IMR-90 (cell line): Measurements from ENCODE around the gene ADCY2. TPM values are rescaled to one million over a fixed set of nuclear protein-coding genes. Genes with fewer than 3 reads are reported as not detected.

Source experiments
- ATAC-seq: fragments of 200-7000 bp; cut with Tn5 transposase; 2 replicates; pipeline ENCODE4 v1.9.1; 2020; ENCODE audit warnings: low read depth, mild to moderate bottlenecking, moderate library complexity
- BruUV-seq: library from RNA; stranded (reverse); fragments of 400-500 nt; replicated peaks from 2 replicates; lab custom pipeline; 2021; lab: Mats Ljungman, UMichigan
- CTCF ChIA-PET: fragments of 300-600 bp; formaldehyde crosslinking; extraction: SDS; loops from one replicate; lab custom pipeline; 2021; ENCODE audit warnings: antibody characterized with exemption; lab: Yijun Ruan, JAX
- POLR2A ChIA-PET: fragments of 300-600 bp; sonication (Branson Sonifier 250); formaldehyde crosslinking; loops from one replicate; lab custom pipeline; 2022; ENCODE audit warnings: antibody characterized with exemption; ENCODE audit not compliant: unreplicated experiment; lab: Charles Lee
- DNase-seq: peaks from one replicate; pipeline ENCODE4 v3.0.0; 2013
- H2AFZ ChIP-seq: replicated peaks from 2 replicates; pipeline ENCODE3; 2013; ENCODE audit warnings: low read length, mild to moderate bottlenecking; ENCODE audit not compliant: poor library complexity
- H2AK5ac ChIP-seq: 2 replicates; pipeline ENCODE4 v1.6.1; 2013; ENCODE audit warnings: low read depth, low read length, inconsistent platforms
- H2AK9ac ChIP-seq: replicated peaks from 2 replicates; pipeline ENCODE3; 2013; ENCODE audit warnings: mild to moderate bottlenecking, low read depth, low read length, moderate library complexity; ENCODE audit not compliant: poor library complexity
- H2BK120ac ChIP-seq: 2 replicates; pipeline ENCODE4 v1.6.1; 2013; ENCODE audit warnings: low read depth, low read length, inconsistent platforms
- H2BK15ac ChIP-seq: 3 replicates; pipeline ENCODE4 v1.6.1; 2013; ENCODE audit warnings: low read depth, low read length, inconsistent platforms
- H2BK20ac ChIP-seq: 2 replicates; pipeline ENCODE4 v1.6.1; 2013; ENCODE audit warnings: low read depth, mild to moderate bottlenecking, inconsistent platforms, low read length, moderate library complexity
- H2BK5ac ChIP-seq: 2 replicates; pipeline ENCODE4 v1.6.1; 2013; ENCODE audit warnings: mild to moderate bottlenecking, low read depth, low read length, inconsistent platforms; ENCODE audit not compliant: poor library complexity, severe bottlenecking
- H3K14ac ChIP-seq: replicated peaks from 2 replicates; pipeline ENCODE4 v1.6.1; 2013; ENCODE audit warnings: low read depth, low read length, inconsistent platforms
- H3K18ac ChIP-seq: 2 replicates; pipeline ENCODE4 v1.6.1; 2013; ENCODE audit warnings: low read depth, low read length, control low read depth
- H3K23ac ChIP-seq: 2 replicates; pipeline ENCODE4 v1.6.1; 2013; ENCODE audit warnings: low read depth, low read length, inconsistent platforms
- H3K27ac ChIP-seq: 2 replicates; pipeline ENCODE4 v1.5.1; 2013; ENCODE audit warnings: mild to moderate bottlenecking, control low read depth, low read length; ENCODE audit not compliant: insufficient read depth
- H3K27me3 ChIP-seq: 2 replicates; pipeline ENCODE4 v1.6.1; 2013; ENCODE audit warnings: low read length; ENCODE audit not compliant: control insufficient read depth, insufficient read depth
- H3K36me3 ChIP-seq: 2 replicates; pipeline ENCODE4 v1.6.1; 2013; ENCODE audit warnings: low read length, mixed read lengths; ENCODE audit not compliant: control insufficient read depth, insufficient read depth
- H3K4ac ChIP-seq: 2 replicates; pipeline ENCODE4 v1.6.1; 2013; ENCODE audit warnings: low read depth, low read length, inconsistent platforms
- H3K4me1 ChIP-seq: 2 replicates; pipeline ENCODE4 v1.6.1; 2013; ENCODE audit warnings: low read length, mixed read lengths; ENCODE audit not compliant: control insufficient read depth, insufficient read depth
- H3K4me2 ChIP-seq: 2 replicates; pipeline ENCODE4 v1.6.1; 2013; ENCODE audit warnings: low read depth, mild to moderate bottlenecking, control low read depth, low read length, moderate library complexity
- H3K4me3 ChIP-seq: 2 replicates; pipeline ENCODE4 v1.5.1; 2013; ENCODE audit warnings: low read depth, mild to moderate bottlenecking, control low read depth, low read length, moderate library complexity; ENCODE audit not compliant: insufficient read depth
- H3K56ac ChIP-seq: 2 replicates; pipeline ENCODE4 v1.6.1; 2013; ENCODE audit warnings: low read length, inconsistent platforms; ENCODE audit not compliant: insufficient read depth; ENCODE audit errors: extremely low read depth
- H3K79me1 ChIP-seq, 2 experiments: 2 replicates each; pipeline ENCODE4 v1.6.1; 2013; ENCODE audit warnings: low read length in 2 of 2, inconsistent platforms in 1 of 2, low read depth in 1 of 2
- H3K9ac ChIP-seq: 2 replicates; pipeline ENCODE4 v1.6.1; 2013; ENCODE audit warnings: low read depth, low read length, control low read depth
- H3K9me1 ChIP-seq: 2 replicates; pipeline ENCODE4 v1.6.1; 2013; ENCODE audit warnings: low read length, inconsistent platforms; ENCODE audit not compliant: insufficient read depth
- H3K9me3 ChIP-seq: 2 replicates; pipeline ENCODE4 v1.6.1; 2013; ENCODE audit warnings: low read length; ENCODE audit not compliant: control insufficient read depth, insufficient read depth
- H4K20me1 ChIP-seq: 2 replicates; pipeline ENCODE4 v1.6.1; 2013; ENCODE audit warnings: low read length, inconsistent platforms; ENCODE audit not compliant: insufficient read depth
- H4K5ac ChIP-seq: 2 replicates; pipeline ENCODE4 v1.6.1; 2013; ENCODE audit warnings: mild to moderate bottlenecking, low read depth, low read length, control low read depth
- H4K8ac ChIP-seq, 2 experiments: 2 replicates each; pipeline ENCODE4 v1.6.1; 2013; ENCODE audit warnings: low read depth in 2 of 2, low read length in 2 of 2, control low read depth in 1 of 2, inconsistent platforms in 1 of 2
- H4K91ac ChIP-seq: 2 replicates; pipeline ENCODE4 v1.6.1; 2013; ENCODE audit warnings: low read depth, low read length, inconsistent platforms; ENCODE audit not compliant: insufficient read depth
- BHLHE40 ChIP-seq: fragments of 150-350 bp; IDR thresholded peaks from 2 replicates; pipeline ENCODE4 v1.6.1; 2016; ENCODE audit warnings: mild to moderate bottlenecking, low read depth, low read length
- CEBPB ChIP-seq: IDR thresholded peaks from 2 replicates; pipeline ENCODE4 v1.6.1; 2012; ENCODE audit warnings: low read depth, low read length, improper control_type of control experiment
- CHD1 ChIP-seq: IDR thresholded peaks from 2 replicates; pipeline ENCODE4 v1.6.1; 2012; ENCODE audit warnings: low read depth, low read length, improper control_type of control experiment
- FOS ChIP-seq: fragments of 150-350 bp; IDR thresholded peaks from 2 replicates; pipeline ENCODE4 v1.6.1; 2016; ENCODE audit warnings: low read depth, low read length
- MAFK ChIP-seq: IDR thresholded peaks from 2 replicates; pipeline ENCODE4 v1.6.1; 2012; ENCODE audit warnings: low read depth, low read length, improper control_type of control experiment
- MAZ ChIP-seq: IDR thresholded peaks from 2 replicates; pipeline ENCODE4 v1.6.1; 2012; ENCODE audit warnings: low read depth, mild to moderate bottlenecking, low read length, improper control_type of control experiment, moderate library complexity, borderline replicate concordance
- MXI1 ChIP-seq: IDR thresholded peaks from 2 replicates; pipeline ENCODE4 v1.6.1; 2012; ENCODE audit warnings: low read depth, mild to moderate bottlenecking, low read length, moderate library complexity, borderline replicate concordance
- NFE2L2 ChIP-seq: fragments of 150-350 bp; IDR thresholded peaks from 2 replicates; pipeline ENCODE4 v1.6.1; 2016; ENCODE audit warnings: low read depth, mild to moderate bottlenecking, low read length
- POLR2A ChIP-seq: IDR thresholded peaks from 2 replicates; pipeline ENCODE4 v1.6.1; 2012; ENCODE audit warnings: mild to moderate bottlenecking, low read depth, low read length
- RAD21 ChIP-seq: IDR thresholded peaks from 2 replicates; pipeline ENCODE4 v1.6.1; 2012; ENCODE audit warnings: low read length, improper control_type of control experiment
- RCOR1 ChIP-seq: IDR thresholded peaks from 2 replicates; pipeline ENCODE4 v1.6.1; 2012; ENCODE audit warnings: mild to moderate bottlenecking, low read length, improper control_type of control experiment; ENCODE audit not compliant: insufficient replicate concordance
- RFX5 ChIP-seq: IDR thresholded peaks from 2 replicates; pipeline ENCODE4 v1.8.0; 2012; ENCODE audit warnings: low read depth, mild to moderate bottlenecking, low read length, moderate library complexity
- SMC3 ChIP-seq: fragments of 150-350 bp; IDR thresholded peaks from 2 replicates; pipeline ENCODE4 v1.6.1; 2016; ENCODE audit warnings: low read depth, mild to moderate bottlenecking, antibody characterized with exemption, low read length, moderate library complexity
- WGBS, 2 experiments: methylation state at CpG; one replicate each; pipeline versions ENCODE4 v1.1.5 to v1.1.7; 2013; ENCODE audit warnings: missing lambda C conversion rate in 2 of 2; ENCODE audit not compliant: insufficient read length in 1 of 2; ENCODE audit errors: extremely low coverage in 2 of 2; 5-methylcytosine and 5-hydroxymethylcytosine counted together
- dilution Hi-C: fragments of 300-500 bp; cut with HindIII; formaldehyde crosslinking; loops from one replicate; pipeline ENCODE4 v1.14.3; 2018; ENCODE audit warnings: low sequenced_read_pairs; ENCODE audit not compliant: unreplicated experiment
- in situ Hi-C: fragments of 300-500 bp; cut with MboI; formaldehyde crosslinking; loops from 3 replicates; pipeline ENCODE4 v1.14.3; 2019; ENCODE audit warnings: low sequenced_read_pairs, inconsistent platforms, mixed read lengths
- intact Hi-C: fragments of 100-400 bp; cut with micrococcal nuclease; formaldehyde crosslinking; loops from 2 replicates; pipeline ENCODE4 v1.10.0; 2022
- polyA plus RNA-seq, 3 experiments: library from polyadenylated mRNA; depleted of rRNA; stranded (reverse); fragments of >200 nt; gene quantifications; 2 replicates each; pipeline ENCODE4 v1.2.3, GENCODE V29; 2012; ENCODE audit warnings: low replicate concordance in 1 of 3
- total RNA-seq: library from RNA; depleted of rRNA; stranded (reverse); fragments of >200 nt; gene quantifications from 2 replicates; pipeline ENCODE4 v1.2.3, GENCODE V29; 2012
- TF ChIP-seq, protein P1 (sequence below): conservative IDR thresholded peaks from 2 replicates; pipeline ENCODE4 v1.5.1; 2012; ENCODE audit warnings: mild to moderate bottlenecking, low read depth, low read length, improper control_type of control experiment
- TF ChIP-seq, protein P2 (sequence below): fragments of 150-350 bp; IDR thresholded peaks from 2 replicates; pipeline ENCODE4 v1.6.1; 2016; ENCODE audit warnings: low read depth, mild to moderate bottlenecking, low read length, moderate library complexity, borderline replicate concordance
- TF ChIP-seq, protein P3 (sequence below): fragments of 150-350 bp; IDR thresholded peaks from 2 replicates; pipeline ENCODE4 v1.6.1; 2017; ENCODE audit warnings: mild to moderate bottlenecking, antibody characterized with exemption, low read length, low read depth

ADCY2 gene
- total and polyA plus RNA-seq, 2 of the 4 experiments (the other 2 are of a cell fraction), result not detected

DNA sequence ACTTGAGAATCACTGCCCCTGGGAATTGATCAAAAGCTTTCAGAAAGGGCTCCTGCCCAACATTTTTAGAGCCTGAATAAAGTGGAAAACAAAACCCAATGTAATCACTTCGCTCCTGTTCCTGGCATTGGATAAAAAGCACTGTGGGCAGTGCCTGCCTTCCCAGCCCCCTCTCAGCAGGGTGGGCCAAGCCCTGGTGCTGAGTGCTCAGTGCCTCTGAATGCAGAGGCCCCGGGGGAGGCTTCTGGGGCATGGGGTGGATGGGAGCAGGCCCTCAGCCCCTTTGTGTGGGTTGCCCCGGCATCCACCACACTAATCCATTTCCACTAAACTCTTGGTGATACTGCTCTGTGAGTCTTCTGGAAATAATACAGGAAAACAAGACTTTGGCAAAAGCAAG is 399.4 kb downstream of the ADCY2 start:
- Histone ChIP-seq H2BK15ac (no peak overlapping the region), H4K20me1 (no peaks in the 10 kb centered on the region), H3K27ac (no peak overlapping the region), H2AK9ac (no peak overlapping the region), H4K91ac (no peak overlapping the region), H3K4ac (no peak overlapping the region), H3K4me1 (no peaks in the 10 kb centered on the region), H3K23ac (no peak overlapping the region), H2BK5ac (no peak overlapping the region), H2BK120ac (no peak overlapping the region), H2BK20ac (no peak overlapping the region), H3K9me3 (no peaks in the 10 kb centered on the region), H4K8ac (no peak overlapping the region), H3K14ac (no peak overlapping the region), H3K56ac (no peak overlapping the region), H4K5ac (no peak overlapping the region), H3K9ac (no peak overlapping the region), H2AK5ac (no peak overlapping the region), H3K4me2 (no peak overlapping the region), H3K18ac (no peak overlapping the region), H3K36me3 (no peaks in the 10 kb centered on the region), H3K9me1 (no peaks in the 10 kb centered on the region), H3K79me1 (no peaks in the 10 kb centered on the region), H3K4me3 (no peak overlapping the region), H2AFZ (no peak overlapping the region), H3K27me3 (no peaks in the 10 kb centered on the region)
- BruUV-seq, result no TSS peak
- ChIA-PET CTCF (no interaction called here), POLR2A (no interaction called here)
- in situ Hi-C loops (no loop called here), intact Hi-C loops (no loop called here), dilution Hi-C loops (no loop called here)
- DNase-seq (no peak), ATAC-seq (no peak)
- no peak for TF ChIP-seq SMC3
- TF ChIP-seq MAZ, result no peak
- no peak for TF ChIP-seq CEBPB
- TF ChIP-seq CHD1, result no peak
- TF ChIP-seq, protein P1, sequence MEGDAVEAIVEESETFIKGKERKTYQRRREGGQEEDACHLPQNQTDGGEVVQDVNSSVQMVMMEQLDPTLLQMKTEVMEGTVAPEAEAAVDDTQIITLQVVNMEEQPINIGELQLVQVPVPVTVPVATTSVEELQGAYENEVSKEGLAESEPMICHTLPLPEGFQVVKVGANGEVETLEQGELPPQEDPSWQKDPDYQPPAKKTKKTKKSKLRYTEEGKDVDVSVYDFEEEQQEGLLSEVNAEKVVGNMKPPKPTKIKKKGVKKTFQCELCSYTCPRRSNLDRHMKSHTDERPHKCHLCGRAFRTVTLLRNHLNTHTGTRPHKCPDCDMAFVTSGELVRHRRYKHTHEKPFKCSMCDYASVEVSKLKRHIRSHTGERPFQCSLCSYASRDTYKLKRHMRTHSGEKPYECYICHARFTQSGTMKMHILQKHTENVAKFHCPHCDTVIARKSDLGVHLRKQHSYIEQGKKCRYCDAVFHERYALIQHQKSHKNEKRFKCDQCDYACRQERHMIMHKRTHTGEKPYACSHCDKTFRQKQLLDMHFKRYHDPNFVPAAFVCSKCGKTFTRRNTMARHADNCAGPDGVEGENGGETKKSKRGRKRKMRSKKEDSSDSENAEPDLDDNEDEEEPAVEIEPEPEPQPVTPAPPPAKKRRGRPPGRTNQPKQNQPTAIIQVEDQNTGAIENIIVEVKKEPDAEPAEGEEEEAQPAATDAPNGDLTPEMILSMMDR, result no peak
- no peak for TF ChIP-seq NFE2L2
- TF ChIP-seq FOS, result no peak
- TF ChIP-seq RFX5, result no peak
- no peak for TF ChIP-seq POLR2A
- TF ChIP-seq MAFK, result no peak
- no peak for TF ChIP-seq MXI1
- TF ChIP-seq, protein P2, sequence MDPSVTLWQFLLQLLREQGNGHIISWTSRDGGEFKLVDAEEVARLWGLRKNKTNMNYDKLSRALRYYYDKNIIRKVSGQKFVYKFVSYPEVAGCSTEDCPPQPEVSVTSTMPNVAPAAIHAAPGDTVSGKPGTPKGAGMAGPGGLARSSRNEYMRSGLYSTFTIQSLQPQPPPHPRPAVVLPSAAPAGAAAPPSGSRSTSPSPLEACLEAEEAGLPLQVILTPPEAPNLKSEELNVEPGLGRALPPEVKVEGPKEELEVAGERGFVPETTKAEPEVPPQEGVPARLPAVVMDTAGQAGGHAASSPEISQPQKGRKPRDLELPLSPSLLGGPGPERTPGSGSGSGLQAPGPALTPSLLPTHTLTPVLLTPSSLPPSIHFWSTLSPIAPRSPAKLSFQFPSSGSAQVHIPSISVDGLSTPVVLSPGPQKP, result no peak
- no peak for TF ChIP-seq RAD21
- TF ChIP-seq, protein P3, sequence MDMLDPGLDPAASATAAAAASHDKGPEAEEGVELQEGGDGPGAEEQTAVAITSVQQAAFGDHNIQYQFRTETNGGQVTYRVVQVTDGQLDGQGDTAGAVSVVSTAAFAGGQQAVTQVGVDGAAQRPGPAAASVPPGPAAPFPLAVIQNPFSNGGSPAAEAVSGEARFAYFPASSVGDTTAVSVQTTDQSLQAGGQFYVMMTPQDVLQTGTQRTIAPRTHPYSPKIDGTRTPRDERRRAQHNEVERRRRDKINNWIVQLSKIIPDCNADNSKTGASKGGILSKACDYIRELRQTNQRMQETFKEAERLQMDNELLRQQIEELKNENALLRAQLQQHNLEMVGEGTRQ, result no peak
- TF ChIP-seq RCOR1, result no peak
- no peak for TF ChIP-seq BHLHE40
- WGBS, 2 experiments, result no CpG with 5 or more reads among the region's 3 CpGs
